Measurements from ENCODE around the gene SLC25A39.

SLC25A39 gene

DNA sequence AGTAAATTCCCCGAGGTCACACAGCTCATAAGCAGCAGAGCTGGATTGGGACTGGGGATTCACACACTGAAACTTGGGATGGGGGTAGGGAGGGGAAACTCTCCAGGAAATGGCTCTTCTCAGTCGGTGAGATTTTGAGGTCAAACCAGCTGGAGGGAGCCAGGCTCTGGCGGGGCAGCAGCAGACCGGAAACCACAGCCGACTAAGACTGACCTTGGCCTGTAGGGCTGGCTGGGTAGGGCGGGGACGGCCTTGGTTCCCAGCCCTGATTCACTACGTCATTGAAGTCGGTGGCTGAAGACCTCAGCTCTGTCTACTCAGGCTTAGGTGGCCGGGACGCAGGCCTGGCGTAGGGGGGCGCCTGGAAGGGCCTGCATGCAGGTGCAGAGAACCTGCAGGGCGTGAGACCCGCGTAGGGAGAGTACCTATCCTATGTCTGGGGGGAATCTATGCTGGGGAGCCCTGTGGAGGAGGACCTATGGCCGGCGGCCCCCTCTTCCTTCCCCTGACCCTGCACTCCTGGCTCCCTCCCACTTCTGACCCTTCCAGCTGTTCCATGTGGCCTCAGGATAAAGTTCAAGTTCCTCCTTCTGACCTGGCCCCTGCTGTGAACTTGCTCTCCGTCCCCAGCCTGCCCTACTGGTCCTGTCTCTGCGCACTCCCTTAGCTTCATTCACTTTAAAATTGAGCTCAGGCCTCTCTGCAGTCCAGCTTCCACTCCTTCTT is 44.8 kb downstream of the SLC25A39 start:
- H3K4me3 ChIP-seq (replicated peaks in 1 of 2; ENCODE audit: low read depth in 2 of 2, low read length in 2 of 2), result no peak overlapping the region
- TF ChIP-seq, protein P1, sequence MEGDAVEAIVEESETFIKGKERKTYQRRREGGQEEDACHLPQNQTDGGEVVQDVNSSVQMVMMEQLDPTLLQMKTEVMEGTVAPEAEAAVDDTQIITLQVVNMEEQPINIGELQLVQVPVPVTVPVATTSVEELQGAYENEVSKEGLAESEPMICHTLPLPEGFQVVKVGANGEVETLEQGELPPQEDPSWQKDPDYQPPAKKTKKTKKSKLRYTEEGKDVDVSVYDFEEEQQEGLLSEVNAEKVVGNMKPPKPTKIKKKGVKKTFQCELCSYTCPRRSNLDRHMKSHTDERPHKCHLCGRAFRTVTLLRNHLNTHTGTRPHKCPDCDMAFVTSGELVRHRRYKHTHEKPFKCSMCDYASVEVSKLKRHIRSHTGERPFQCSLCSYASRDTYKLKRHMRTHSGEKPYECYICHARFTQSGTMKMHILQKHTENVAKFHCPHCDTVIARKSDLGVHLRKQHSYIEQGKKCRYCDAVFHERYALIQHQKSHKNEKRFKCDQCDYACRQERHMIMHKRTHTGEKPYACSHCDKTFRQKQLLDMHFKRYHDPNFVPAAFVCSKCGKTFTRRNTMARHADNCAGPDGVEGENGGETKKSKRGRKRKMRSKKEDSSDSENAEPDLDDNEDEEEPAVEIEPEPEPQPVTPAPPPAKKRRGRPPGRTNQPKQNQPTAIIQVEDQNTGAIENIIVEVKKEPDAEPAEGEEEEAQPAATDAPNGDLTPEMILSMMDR (IDR thresholded peaks at IDR 0.05; ENCODE audit: low read depth, low read length), result no peak

DNA sequence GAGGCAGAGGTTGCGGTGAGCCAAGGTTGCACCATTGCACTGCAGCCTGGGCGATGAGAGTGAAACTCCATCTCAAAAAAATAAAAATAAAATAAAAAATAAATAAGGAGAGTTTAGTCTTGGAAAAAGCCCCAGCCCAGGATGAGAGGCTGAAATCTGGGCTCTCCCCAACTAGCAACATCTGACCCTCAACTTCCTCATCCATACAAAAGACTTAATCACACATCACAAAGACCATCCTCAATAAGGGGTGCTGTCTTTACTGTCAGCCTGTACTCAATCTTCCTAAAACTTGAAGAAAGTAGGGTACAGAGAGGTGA is 45.3 kb downstream of the SLC25A39 start:
- H3K4me3 ChIP-seq (replicated peaks in 1 of 2; ENCODE audit: low read depth in 2 of 2, low read length in 2 of 2), result no peak overlapping the region
- TF ChIP-seq, protein P1 (IDR thresholded peaks at IDR 0.05; ENCODE audit: low read depth, low read length), result no peak
- DNase-seq (ENCODE audit: low read depth in 2 of 2), result no peak

More for the DNA sequence above, 44.8 kb downstream of the SLC25A39 start:
- peak; percentile 88 to 96 for DNase-seq (ENCODE audit: low read depth in 2 of 2)

DNA sequence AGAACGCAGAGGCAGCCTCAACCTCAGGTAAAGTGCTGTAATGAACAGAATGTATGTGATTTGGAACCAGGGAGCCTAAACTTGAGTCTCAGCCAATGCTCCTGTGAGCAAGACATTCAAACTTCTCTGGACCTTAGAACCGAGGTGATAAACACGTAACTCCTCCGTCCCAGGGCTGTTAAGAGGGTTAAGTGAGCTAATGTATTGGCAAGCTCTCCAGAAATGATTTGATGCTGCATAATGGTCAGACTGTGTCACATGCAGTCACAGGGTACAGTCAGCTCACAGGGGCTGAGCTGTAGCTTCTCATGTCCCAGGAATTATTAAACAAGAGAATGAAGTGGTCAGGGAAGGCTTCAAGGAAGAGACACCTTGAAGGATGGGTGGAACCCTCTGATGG is 46.6 kb downstream of the SLC25A39 start:
- TF ChIP-seq, protein P1 (IDR thresholded peaks at IDR 0.05; ENCODE audit: low read depth, low read length), result no peak

DNA sequence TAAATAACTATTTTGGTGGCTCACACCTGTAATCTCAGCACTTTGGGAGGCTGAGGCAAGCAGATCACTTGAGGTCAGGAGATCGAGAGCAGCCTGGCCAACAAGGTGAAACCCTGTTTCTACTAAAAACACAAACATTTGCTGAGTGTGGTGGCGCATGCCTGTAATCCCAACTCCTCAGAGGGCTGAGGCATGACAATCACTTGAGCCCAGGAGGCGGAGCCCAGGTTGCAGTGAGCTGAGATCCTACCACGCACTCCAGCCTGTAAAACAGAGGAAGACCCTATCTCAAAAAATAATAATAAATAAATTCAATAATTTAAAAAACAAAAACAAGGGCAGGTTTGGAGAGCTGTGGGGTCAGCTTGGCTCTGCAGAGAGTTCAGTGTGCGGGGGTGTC is 51.0 kb downstream of the SLC25A39 start:
- H3K4me3 ChIP-seq (replicated peaks in 1 of 2; ENCODE audit: low read depth in 2 of 2, low read length in 2 of 2), result no peak overlapping the region

More for the DNA sequence above, 46.6 kb downstream of the SLC25A39 start:
- peak; percentile 8 to 72 for DNase-seq (ENCODE audit: low read depth in 2 of 2)
- H3K4me3 ChIP-seq (replicated peaks in 1 of 2; ENCODE audit: low read depth in 2 of 2, low read length in 2 of 2), result no peak overlapping the region

DNA sequence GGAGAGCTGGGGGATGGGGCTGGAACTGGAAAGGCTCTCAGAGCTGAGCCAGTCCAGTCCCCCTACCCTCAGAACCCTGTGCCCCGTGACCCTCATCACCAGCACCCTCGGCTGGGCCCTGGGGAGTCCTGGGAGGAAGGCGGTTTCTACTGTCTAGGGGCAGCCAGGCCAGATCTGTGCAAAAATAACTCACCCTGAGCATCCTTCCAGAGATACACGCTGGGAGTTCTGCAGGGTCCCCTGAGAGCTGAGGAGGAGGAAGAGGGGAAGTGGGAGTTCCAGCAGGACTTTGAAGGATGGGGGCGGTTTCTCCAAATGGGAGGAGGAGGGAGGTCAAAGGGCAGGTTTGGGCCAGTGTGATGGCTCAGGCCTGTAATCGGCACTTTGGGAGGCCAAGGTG is 51.7 kb downstream of the SLC25A39 start:
- H3K4me3 ChIP-seq (replicated peaks in 1 of 2; ENCODE audit: low read depth in 2 of 2, low read length in 2 of 2), result no peak overlapping the region
- DNase-seq (ENCODE audit: low read depth in 2 of 2), result no peak
- TF ChIP-seq, protein P1 (IDR thresholded peaks at IDR 0.05; ENCODE audit: low read depth, low read length), result no peak

More for the DNA sequence above, 51.0 kb downstream of the SLC25A39 start:
- DNase-seq (ENCODE audit: low read depth in 2 of 2), result no peak
- TF ChIP-seq, protein P1 (IDR thresholded peaks at IDR 0.05; ENCODE audit: low read depth, low read length), result no peak

DNA sequence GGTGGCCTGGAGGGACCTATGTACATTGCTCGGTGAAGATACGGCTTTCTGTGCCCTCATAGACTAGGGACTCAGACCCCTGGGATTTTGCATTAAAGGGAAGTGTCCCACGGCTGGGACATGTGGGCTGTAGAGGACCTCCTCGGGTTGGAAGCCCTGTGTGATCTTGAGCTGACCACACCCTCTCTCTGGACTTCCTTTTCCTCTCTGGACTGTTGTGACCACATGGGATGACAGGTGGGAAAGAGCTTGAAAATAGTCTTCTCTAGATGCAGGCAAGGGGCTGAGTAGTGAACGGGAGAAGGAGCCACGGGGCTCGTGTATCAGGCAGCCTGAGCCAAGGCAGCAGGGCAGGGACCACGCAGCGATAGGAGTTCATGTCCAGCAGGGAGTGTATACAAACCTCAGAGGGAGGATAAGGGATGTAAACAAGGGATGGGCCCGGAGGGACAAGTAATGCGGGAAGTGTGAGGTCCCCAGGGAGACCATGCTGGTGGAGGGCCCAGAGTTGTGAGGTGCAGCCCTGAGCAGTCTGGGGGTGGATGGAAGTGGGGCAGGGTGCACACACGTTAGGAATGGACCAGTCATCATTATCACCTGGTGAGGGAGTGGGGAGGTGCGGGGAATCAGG is 52.2 kb downstream of the SLC25A39 start:
- no peak overlapping the region for H3K4me3 ChIP-seq (replicated peaks in 1 of 2; ENCODE audit: low read depth in 2 of 2, low read length in 2 of 2)
- TF ChIP-seq, protein P1 (IDR thresholded peaks at IDR 0.05; ENCODE audit: low read depth, low read length), result no peak
- no peak for DNase-seq (ENCODE audit: low read depth in 2 of 2)

Data from cardiac fibroblast (primary cell).